Esophagus (tissue), 2 donors: Measurements from ENCODE around the gene TFEC. TPM values are rescaled to one million over a fixed set of nuclear protein-coding genes. Genes with fewer than 3 reads are reported as not detected.
"Not testable (repeated sequence)": the region's sequence is repeated elsewhere in the genome, so short reads cannot be mapped to it uniquely, and the experiment has no call there.

Experiments
- H3K27ac ChIP-seq, 2 donors: one replicate each; pipeline ENCODE4 v1.5.1; 2013; ENCODE audit warnings: low read depth in 2 of 2, mild to moderate bottlenecking in 2 of 2, inconsistent platforms in 1 of 2, low read length in 1 of 2, moderate library complexity in 1 of 2
- H3K27me3 ChIP-seq, 2 donors: one replicate each; pipeline ENCODE4 v1.6.1; 2013; ENCODE audit warnings: low read length in 2 of 2, control low read depth in 1 of 2, mild to moderate bottlenecking in 1 of 2; ENCODE audit not compliant: insufficient read depth in 2 of 2, control insufficient read depth in 1 of 2
- H3K36me3 ChIP-seq, 2 donors: one replicate each; pipeline ENCODE4 v1.6.1; 2013; ENCODE audit warnings: low read length in 1 of 2; ENCODE audit not compliant: control insufficient read depth in 2 of 2, insufficient read depth in 2 of 2
- H3K4me1 ChIP-seq, 2 donors: one replicate each; pipeline ENCODE4 v1.6.1; 2013; ENCODE audit warnings: low read length in 1 of 2; ENCODE audit not compliant: control insufficient read depth in 2 of 2, insufficient read depth in 2 of 2
- H3K4me3 ChIP-seq, 2 donors: one replicate each; pipeline ENCODE4 v1.5.1; 2013; ENCODE audit warnings: low read length in 2 of 2, mild to moderate bottlenecking in 2 of 2, low read depth in 1 of 2, moderate library complexity in 1 of 2
- H3K9me3 ChIP-seq, 2 donors: one replicate each; pipeline ENCODE4 v1.6.1; 2013; ENCODE audit warnings: mild to moderate bottlenecking in 2 of 2, low read depth in 1 of 2, low read length in 1 of 2, moderate library complexity in 1 of 2; ENCODE audit not compliant: control insufficient read depth in 2 of 2, insufficient read depth in 1 of 2
- WGBS, 2 donors: extraction: QIAGEN DNeasy Blood & Tissue Kit; methylation state at CpG; one replicate each; pipeline ENCODE4 v1.1.7; 2013; 5-methylcytosine and 5-hydroxymethylcytosine counted together
- polyA plus RNA-seq, 2 donors: library from polyadenylated mRNA; stranded (reverse); fragments of 200-250 nt; gene quantifications; one replicate each; pipeline ENCODE4 v1.2.3, GENCODE V29; 2013
- donor health status: healthy with polysubstance abuse.
- donor health status: Bipolar disorder and iron deficiency.

Gene TFEC, protein sequence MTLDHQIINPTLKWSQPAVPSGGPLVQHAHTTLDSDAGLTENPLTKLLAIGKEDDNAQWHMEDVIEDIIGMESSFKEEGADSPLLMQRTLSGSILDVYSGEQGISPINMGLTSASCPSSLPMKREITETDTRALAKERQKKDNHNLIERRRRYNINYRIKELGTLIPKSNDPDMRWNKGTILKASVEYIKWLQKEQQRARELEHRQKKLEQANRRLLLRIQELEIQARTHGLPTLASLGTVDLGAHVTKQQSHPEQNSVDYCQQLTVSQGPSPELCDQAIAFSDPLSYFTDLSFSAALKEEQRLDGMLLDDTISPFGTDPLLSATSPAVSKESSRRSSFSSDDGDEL
- polyA plus RNA-seq: under 1 TPM; 0.16 TPM

DNA sequence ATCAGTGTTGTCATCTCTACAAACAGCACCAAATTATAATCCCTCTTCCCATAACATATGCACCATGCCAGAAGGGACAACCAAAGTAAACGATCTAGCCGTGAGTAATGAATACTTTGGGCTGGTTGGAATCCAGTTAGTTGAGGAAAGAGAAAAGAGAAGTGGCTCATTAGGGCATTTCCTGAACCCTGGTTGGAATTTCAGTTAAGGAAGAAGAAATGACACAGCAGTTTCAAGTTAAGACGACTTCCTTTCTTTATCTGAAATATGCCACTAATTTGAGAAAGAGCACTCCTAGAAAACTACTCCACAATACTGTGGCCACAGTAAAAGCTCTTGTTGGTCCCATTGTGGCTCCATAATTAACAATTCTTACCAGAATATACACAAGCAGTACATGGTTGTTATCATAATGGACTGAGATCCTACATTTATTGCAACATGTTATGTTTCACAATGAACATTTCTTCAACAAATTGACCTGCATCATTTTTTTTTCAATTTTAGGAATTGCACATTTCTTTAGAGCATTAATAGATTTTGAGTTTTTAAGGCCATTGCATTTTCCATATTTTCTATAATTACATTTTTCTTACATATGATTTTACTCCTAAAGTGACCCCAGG is at the start of gene TFEC:
TFEC (minus strand) TSS at position 113 of the 626 bp plus-strand sequence. CDS start 46,322 bp downstream, outside the sequence.
- Histone ChIP-seq H3K36me3 (no peaks in the 10 kb centered on the region), H3K4me3 (no peak within 1 kb of the TSS), H3K9me3 (no peaks in the 10 kb centered on the region)

DNA sequence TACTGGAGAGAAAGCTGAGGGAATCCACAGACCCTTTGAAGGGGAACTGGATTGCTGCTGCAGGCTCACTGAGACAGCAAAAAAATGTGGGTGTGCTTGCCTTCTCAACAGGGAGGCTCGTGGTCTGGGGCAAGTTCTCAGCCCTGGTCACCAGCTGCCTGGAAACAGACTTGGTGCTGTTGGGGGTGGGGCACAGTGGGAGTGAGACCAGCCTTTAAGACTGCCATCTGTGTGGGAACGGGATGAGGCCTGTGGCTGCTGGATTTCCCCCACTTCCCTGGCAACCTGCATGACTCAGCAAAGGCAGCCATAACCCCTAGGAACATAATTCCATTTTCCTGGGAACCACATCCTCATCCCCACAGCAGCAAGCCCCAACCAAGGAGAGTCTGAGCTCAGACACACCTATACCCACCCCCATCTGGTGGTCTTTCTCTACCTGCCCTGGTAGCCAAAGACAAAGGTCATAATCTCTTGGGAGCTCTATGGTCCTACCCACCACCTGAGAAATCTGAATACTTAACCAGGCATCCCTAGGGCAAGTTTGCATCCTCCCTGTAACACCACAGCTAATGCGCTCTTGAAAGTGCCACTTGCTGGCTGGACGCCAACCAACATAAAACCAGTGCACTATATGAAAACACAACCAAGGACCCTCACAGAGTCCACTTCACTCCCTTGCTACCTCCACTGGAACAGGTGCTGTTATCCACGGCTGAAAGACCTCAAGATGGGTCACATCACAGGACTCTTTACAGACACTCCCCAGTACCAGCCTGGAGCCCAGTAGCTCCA is 45.0 kb upstream of the TFEC start:
- H3K27me3 ChIP-seq: no peaks in the 10 kb centered on the region
- 67 to 73% methylated on average over 5 of the region's 5 CpGs for WGBS, 2 donors
- no peaks in the 10 kb centered on the region for H3K36me3 ChIP-seq
- H3K4me1 ChIP-seq: no peaks in the 10 kb centered on the region
- no peak overlapping the region for H3K4me3 ChIP-seq
- no peaks in the 10 kb centered on the region for H3K9me3 ChIP-seq
- H3K27ac ChIP-seq: no peak overlapping the region

More for the DNA sequence above, at the start of gene TFEC:
- H3K27me3 ChIP-seq: no peaks in the 10 kb centered on the region
- no peaks in the 10 kb centered on the region for H3K4me1 ChIP-seq
- H3K27ac ChIP-seq: no peak within 1 kb of the TSS
- WGBS, 2 donors: 16 to 19% methylated on average over 3 of the region's 3 CpGs

GRCh38 chr7:116071629-116072028 is 41.1 kb upstream of the TFEC start:
- Histone ChIP-seq H3K27ac (no peak overlapping the region), H3K9me3 (no peaks in the 10 kb centered on the region), H3K4me1 (no peaks in the 10 kb centered on the region), H3K27me3 (no peaks in the 10 kb centered on the region), H3K4me3 (no peak overlapping the region), H3K36me3 (no peaks in the 10 kb centered on the region)

- Histone ChIP-seq H3K27me3 (no peaks in the 10 kb centered on the region), H3K36me3 (no peaks in the 10 kb centered on the region)
- 67 to 71% methylated on average over 1 of the region's 1 CpG for WGBS, 2 donors
These were observed 33.6 kb upstream of the TFEC start for GRCh38 chr7:116064179-116064578.

DNA sequence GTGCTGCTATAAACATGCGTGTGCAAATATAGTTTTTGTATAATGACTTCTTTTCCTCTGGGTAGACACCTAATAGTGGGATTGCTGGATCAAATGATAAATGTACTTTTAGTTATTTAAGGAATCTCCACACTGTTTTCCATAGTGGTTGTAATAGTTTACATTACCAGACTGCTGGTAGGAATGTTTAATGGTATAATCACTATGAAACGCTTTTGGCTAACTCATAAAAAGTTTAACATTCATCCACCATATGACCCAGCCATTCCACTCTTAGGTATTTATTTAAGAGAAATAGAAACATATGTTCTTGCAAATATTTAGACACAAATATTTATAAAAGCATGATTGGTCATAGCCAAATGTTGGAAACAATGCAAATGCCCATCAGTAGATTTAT is 32.1 kb upstream of the TFEC start:
- H3K27me3 ChIP-seq: no peaks in the 10 kb centered on the region
- no peaks in the 10 kb centered on the region for H3K9me3 ChIP-seq
- H3K27ac ChIP-seq: no peak overlapping the region
- H3K36me3 ChIP-seq: no peaks in the 10 kb centered on the region
- H3K4me1 ChIP-seq: no peaks in the 10 kb centered on the region
- WGBS, 2 donors: 72 to 75% methylated on average over 2 of the region's 2 CpGs
- H3K4me3 ChIP-seq: no peak overlapping the region

More at GRCh38 chr7:116064179-116064578, 33.6 kb upstream of the TFEC start:
- Histone ChIP-seq H3K27ac (no peak overlapping the region), H3K4me1 (no peaks in the 10 kb centered on the region), H3K4me3 (no peak overlapping the region), H3K9me3 (no peaks in the 10 kb centered on the region)

- no peaks in the 10 kb centered on the region for H3K4me1 ChIP-seq
- H3K4me3 ChIP-seq: no peak overlapping the region
- H3K36me3 ChIP-seq: no peaks in the 10 kb centered on the region
- H3K27me3 ChIP-seq: no peaks in the 10 kb centered on the region
- WGBS, 2 donors: 55 to 58% methylated on average over 2 of the region's 2 CpGs
- no peak overlapping the region for H3K27ac ChIP-seq
- no peaks in the 10 kb centered on the region for H3K9me3 ChIP-seq
These were observed 21.4 kb upstream of the TFEC start for GRCh38 chr7:116052006-116052405.

- 91 to 93% methylated on average over 6 of the region's 6 CpGs for WGBS, 2 donors
- not testable (repeated sequence) for H3K4me1 ChIP-seq, H3K9me3 ChIP-seq, H3K27me3 ChIP-seq, H3K36me3 ChIP-seq, H3K27ac ChIP-seq, H3K4me3 ChIP-seq
These were observed 16.7 kb upstream of the TFEC start for GRCh38 chr7:116047261-116047660.

DNA sequence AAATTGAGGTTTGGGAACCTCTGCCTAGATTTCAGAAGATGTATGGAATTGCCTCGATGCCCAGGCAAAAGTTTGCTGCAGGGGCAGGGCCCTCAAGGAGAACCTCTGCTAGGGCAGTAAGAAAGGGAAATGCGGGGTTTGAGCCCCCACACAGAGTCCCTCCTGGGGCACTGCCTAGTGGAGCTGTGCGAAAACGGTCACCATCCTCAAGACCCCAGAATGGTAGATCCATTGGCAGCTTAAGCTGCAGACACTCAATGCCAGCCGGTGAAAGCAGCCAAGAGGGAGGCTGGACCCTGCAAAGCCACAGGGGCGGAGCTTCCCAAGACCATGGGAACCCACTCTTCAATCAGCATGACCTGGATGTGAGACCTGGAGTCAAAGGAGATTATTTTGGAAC is 15.0 kb upstream of the TFEC start:
- no peak overlapping the region for H3K4me3 ChIP-seq
- H3K27ac ChIP-seq: no peak overlapping the region
- no peaks in the 10 kb centered on the region for H3K4me1 ChIP-seq
- no peaks in the 10 kb centered on the region for H3K9me3 ChIP-seq
- no peaks in the 10 kb centered on the region for H3K27me3 ChIP-seq
- 86 to 89% methylated on average over 6 of the region's 6 CpGs for WGBS, 2 donors
- H3K36me3 ChIP-seq: no peaks in the 10 kb centered on the region

DNA sequence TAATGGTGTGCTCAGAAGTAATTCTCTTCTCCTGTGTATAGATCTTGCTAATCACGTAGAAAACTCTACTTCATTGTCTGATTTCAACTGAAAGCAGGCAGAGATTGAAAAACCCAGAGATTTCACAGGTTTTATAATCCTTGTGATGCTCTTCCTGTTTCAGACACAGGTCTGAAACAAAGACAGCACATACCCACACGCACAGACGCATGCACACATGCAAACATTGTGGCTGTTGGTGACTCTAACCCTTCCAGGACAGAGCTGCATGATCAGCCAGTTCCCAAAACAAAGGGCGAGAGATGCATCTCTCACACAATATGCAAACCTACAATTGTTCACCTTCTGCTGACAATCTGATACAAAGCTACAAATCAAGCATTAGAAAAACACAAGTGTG is 11.1 kb upstream of the TFEC start:
- Histone ChIP-seq H3K27me3 (no peaks in the 10 kb centered on the region), H3K27ac (no peak overlapping the region), H3K4me1 (no peaks in the 10 kb centered on the region), H3K36me3 (no peaks in the 10 kb centered on the region), H3K9me3 (no peaks in the 10 kb centered on the region), H3K4me3 (no peak overlapping the region)
- 66 to 71% methylated on average over 4 of the region's 4 CpGs for WGBS, 2 donors
